GM19035 (cell line): ENCODE data around the gene DNAI1.

Source experiments
- ATAC-seq: cut with Tn5 transposase; IDR thresholded peaks from one replicate; pipeline ENCODE4 v1.9.1; 2021; ENCODE audit not compliant: unreplicated experiment

Gene DNAI1

GRCh38 chr9:34486572-34486971 is 28.0 kb downstream of the DNAI1 start:
- ATAC-seq = no peak

DNA sequence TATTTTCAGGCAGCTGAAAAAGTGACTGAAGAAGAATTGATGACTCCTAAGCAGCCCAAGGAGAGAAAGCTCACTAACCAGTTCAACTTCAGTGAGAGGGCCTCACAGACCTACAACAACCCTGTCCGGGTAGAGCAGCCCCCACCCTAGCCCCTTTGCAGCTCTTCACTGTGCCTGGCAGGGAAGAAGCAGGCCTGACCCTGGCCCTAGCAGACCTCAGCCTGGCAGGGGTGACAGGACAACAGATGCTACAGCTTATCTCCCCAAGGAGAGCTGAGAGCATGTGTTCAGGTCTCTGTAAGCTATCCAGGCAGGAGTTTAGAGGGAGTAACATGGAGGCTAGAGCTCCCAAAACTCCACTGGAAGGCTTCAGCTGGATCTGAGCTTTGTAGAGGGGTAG is 31.8 kb downstream of the DNAI1 start:
- ATAC-seq = no peak

GRCh38 chr9:34490760-34491159 is 32.2 kb downstream of the DNAI1 start:
- ATAC-seq = no peak

DNA sequence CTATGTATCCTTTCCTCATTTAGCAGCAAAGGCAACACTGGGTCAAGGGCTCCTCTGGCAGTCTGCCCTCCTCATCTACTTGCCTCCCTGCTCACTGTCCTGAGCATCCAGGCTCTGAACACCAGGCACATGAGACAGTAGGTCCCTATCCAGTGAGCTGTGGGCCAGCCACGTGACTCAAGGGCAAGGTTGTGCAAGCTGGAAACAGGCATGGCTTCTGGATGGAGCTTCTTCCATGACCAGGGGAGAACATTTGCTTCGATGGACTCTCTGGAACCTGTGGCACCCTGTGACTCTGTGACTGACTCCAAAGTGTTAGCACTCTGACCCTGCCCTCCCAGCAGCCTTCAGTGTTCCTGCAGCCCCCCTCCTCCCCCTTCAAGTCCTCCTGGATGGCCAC is 33.0 kb downstream of the DNAI1 start:
- no peak for ATAC-seq

DNA sequence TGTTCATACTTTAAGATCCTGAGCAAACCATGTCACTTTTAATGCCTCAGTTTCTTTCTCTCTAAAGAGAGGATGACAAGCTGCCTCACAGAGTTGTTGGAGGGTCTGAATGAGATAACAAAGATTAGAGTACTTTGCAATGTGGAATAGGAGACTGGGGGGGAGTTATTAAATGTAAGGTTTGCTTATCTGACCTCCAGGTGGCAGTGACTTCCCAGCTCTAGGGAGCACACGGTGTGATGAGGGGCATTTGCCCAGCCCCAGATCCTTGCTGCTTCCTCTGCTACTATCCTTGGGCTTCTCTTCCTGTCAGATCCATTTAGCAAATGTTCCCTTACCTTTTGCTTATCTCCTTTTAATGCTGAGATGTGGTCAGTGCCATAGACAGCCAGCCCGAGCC is 33.4 kb downstream of the DNAI1 start:
- ATAC-seq = no peak

DNA sequence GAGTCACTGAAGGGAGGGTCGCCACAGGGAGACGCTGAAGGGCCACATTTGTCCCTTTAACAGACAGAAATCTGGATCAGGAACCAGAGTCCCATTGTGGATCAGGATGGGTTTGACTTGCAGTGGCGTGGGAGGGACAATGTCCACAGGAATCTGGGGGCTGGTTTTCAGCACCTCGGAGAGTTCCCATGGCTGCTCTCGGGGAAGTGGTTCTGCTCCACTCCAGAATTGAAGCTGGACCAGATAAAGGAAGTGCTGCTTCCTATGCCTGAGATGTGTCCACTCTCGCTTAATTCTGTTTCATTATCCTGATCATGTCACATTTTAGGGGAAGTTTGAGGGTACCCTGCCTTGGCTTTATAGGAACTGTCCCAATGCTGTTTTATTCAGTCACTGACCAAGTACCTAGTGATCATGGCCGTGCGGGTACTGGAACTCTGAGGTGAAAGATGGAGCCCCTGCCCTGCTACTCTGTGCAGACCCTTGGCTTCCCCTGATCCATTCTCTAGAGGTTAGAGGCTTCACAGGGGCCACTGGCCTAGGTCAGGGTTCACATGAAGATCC is 35.4 kb downstream of the DNAI1 start:
- ATAC-seq = no peak

GRCh38 chr9:34496149-34496712 is 37.6 kb downstream of the DNAI1 start:
- ATAC-seq = no peak

GRCh38 chr9:34498553-34498952 is 39.9 kb downstream of the DNAI1 start:
- no peak for ATAC-seq

DNA sequence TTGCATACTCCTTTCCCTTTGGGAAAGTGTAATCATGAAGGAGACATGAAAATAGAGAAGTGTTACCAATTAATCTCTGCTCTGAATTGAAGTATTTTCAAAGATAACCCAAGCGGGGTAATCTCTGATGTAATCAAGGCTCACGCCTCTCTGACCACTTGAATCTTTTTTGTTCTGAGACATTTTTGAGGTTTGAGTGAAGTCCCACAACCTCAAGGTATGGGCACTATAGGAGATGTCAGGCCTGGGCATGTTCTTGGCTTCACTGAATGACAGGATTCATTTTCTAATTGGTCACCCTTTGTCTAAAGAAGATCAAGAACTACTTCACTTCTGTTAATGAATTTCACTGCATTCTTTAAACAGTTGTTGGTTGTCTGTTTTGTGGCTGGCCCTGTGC is 40.5 kb downstream of the DNAI1 start:
- no peak for ATAC-seq

DNA sequence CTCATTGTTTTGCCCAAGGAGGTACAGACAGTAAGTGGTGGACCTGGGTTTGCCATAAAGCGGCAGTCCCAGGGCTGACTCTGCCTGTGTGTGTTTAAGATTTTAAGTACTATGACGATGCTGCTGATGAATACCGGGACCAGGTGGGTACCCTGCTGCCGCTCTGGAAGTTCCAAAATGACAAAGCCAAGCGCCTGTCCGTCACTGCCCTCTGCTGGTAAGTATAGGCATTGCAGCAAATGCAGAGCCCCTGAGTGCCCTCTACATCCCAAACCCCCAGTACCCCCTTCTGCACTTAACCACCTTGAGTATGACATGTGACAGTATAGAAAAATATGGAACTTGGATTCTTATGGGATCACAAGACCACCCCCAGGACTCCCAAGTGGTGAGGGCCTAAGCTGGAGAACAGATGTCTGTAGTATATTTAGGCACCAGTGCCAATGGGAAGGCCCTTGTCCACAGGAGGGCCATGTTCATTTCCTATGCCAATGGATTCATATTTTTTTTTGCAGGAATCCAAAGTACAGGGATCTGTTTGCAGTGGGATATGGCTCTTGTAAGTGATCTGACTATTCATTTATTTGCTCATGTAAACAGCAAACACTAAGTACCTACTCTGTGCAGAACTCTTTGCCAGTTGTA is 42.1 kb downstream of the DNAI1 start:
- ATAC-seq = no peak

- ATAC-seq = no peak
Measured at GRCh38 chr9:34501372-34501771, 42.8 kb downstream of the DNAI1 start.

DNA sequence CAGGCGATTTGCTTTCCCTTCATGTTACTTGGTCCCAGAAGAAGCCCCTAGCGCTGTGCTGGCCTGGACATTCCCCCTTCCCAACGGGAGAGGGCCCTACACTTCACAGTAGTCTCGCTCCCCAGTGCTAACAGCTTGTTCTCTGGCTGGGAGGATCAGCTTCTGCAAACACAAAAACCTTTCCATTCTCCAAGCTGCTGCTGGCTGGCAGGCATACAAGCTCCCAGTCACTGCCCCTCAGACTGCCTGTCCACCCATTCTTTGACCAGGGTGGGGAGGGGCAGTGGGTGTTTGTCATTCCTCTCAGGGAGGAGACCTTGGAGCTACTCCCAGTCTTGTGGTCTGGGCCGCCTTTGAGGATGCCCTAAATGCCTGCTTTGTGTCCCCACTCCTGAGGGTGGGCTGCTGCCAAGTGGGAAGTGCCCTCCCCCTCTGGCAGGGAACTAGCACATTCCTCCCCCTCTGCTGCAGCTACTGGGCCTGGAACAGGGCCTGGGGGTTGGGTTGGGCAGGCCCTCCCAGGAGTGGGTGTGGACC is 43.4 kb downstream of the DNAI1 start:
- no peak for ATAC-seq

- no peak for ATAC-seq
Measured at GRCh38 chr9:34502471-34502870, 43.9 kb downstream of the DNAI1 start.

DNA sequence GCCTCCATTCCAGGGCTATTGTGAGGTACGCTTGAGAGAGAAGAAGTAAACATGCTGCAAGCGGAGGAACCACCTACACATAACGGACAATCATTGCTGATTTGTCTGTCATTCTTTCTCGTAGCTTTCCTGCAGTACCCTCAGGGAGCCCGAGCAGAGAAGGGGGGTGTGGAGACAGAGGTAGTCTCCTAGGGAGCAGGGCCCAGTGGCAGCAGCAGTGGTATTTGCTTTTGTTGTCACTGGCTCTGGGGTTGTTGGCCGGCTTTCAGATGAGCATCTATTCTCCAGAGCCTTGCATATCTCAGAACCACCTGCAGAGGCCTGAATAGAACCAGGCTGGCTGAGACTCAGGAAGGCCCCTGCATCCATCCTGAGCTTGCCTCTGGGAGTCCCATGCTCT is 44.3 kb downstream of the DNAI1 start:
- ATAC-seq = no peak

GRCh38 chr9:34503406-34503805 is 44.8 kb downstream of the DNAI1 start:
- no peak for ATAC-seq

- ATAC-seq = no peak
Measured at GRCh38 chr9:34505370-34506120, 46.9 kb downstream of the DNAI1 start.

DNA sequence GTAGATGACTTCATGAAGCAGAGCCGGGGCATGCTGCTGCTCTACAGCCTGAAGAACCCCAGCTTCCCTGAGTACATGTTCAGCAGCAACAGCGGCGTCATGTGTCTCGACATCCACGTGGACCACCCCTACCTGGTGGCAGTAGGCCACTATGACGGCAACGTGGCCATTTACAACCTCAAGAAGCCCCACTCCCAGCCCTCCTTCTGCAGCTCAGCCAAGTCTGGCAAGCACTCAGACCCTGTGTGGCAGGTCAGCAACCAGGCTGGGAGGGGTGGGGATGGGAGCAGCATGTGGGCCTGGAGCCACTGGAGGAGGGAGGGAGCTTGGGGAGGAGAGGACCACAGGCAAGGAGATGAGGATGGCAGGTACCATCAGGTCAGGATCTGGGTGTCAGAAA is 48.0 kb downstream of the DNAI1 start:
- no peak for ATAC-seq

DNA sequence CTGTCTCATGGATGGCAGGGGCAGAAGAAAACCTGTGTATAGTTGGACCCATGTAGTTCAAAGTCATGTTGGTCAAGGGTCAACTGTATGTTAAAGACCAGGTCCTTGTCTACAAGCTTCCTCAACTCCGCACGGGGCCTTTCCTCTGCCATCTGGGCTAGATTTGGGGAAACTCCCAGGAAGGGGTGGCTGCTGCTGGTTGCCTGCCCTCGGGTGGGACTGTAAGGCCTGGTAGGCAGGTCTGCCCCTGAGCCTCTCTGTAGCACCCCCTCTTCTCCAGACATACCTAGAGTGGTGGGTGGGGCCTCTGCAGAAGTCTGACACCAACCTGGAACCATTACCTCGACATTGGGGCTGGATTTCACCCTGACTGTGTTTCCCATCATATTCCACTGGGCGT is 49.0 kb downstream of the DNAI1 start:
- no peak for ATAC-seq

DNA sequence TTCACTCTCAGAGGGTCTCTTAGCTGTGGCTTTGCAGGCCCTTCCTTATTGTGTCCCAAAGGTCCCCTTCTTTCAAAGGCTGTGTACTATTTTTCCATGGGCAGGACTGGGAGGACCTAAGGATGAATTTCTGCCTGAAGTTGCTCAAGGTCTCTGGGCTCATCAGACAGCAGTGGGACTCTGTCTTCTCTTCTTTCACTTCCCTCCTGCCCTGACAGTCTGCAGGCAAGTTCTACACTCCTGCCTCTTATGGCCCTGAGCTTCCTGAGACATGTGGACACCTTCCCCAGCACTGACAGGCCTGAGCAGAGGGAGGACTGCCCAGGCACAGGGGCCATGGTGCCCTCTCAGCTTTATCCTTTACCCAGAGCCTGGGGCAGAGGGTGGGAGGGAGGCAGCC is 49.4 kb downstream of the DNAI1 start:
- no peak for ATAC-seq

DNA sequence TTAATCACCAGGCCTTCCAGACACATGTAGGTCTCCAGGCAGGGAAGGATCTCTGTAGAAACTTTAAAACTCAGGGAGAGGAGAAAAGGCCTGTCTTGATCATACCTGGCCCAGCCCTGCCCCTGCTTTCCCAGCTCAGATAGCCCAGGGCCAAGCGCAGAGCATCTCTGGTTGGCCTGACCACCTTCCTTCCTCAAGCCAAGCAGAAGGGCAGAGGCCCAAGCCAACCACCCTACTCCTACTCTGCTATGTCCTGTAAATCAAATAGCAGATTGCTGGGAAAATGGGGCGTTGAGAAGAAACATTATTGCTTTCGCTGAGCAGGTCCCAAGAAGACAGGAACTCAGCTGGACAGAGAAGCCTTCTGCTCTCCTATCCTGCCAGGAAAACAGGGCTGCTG is 49.9 kb downstream of the DNAI1 start:
- no peak for ATAC-seq

DNA sequence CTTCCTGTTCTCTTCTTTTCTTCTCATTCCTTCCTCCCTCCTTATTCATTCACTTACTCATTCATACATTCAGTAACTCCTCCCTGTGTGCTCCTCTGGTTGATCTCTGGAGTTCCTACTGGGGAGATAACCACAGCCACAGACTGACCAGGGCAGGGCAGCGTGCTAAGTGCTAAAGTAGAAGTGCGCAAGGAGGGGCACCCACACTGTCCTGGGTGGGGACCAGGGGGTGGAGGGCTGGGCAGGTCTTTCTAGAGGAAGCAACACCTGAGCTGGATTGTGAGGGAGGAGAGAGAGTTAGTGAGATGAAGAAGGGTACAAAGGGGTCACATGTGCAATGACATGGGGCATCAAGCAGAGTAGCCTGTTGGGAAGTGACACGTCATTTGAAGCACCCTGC is 50.3 kb downstream of the DNAI1 start:
- no peak for ATAC-seq
